ENCODE data around the gene PFN1.
"Not testable (repeated sequence)": the region's sequence is repeated elsewhere in the genome, so short reads cannot be mapped to it uniquely, and the experiment has no call there.

- TF ChIP-seq CTCF (IDR thresholded peaks at IDR 0.05; ENCODE audit: insufficient read depth, low read length), result not testable (repeated sequence)
- TF ChIP-seq, protein P1, sequence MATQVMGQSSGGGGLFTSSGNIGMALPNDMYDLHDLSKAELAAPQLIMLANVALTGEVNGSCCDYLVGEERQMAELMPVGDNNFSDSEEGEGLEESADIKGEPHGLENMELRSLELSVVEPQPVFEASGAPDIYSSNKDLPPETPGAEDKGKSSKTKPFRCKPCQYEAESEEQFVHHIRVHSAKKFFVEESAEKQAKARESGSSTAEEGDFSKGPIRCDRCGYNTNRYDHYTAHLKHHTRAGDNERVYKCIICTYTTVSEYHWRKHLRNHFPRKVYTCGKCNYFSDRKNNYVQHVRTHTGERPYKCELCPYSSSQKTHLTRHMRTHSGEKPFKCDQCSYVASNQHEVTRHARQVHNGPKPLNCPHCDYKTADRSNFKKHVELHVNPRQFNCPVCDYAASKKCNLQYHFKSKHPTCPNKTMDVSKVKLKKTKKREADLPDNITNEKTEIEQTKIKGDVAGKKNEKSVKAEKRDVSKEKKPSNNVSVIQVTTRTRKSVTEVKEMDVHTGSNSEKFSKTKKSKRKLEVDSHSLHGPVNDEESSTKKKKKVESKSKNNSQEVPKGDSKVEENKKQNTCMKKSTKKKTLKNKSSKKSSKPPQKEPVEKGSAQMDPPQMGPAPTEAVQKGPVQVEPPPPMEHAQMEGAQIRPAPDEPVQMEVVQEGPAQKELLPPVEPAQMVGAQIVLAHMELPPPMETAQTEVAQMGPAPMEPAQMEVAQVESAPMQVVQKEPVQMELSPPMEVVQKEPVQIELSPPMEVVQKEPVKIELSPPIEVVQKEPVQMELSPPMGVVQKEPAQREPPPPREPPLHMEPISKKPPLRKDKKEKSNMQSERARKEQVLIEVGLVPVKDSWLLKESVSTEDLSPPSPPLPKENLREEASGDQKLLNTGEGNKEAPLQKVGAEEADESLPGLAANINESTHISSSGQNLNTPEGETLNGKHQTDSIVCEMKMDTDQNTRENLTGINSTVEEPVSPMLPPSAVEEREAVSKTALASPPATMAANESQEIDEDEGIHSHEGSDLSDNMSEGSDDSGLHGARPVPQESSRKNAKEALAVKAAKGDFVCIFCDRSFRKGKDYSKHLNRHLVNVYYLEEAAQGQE (IDR thresholded peaks at IDR 0.05; ENCODE audit: insufficient replicate concordance, low read depth), result not testable (repeated sequence)
These were observed 21.6 kb downstream of the PFN1 start for GRCh38 chr17:4926577-4927335.
